GM18873 (cell line): ENCODE data around the gene LRP2.
"Not testable (repeated sequence)": the region's sequence is repeated elsewhere in the genome, so short reads cannot be mapped to it uniquely, and the experiment has no call there.

Experiments
- ATAC-seq: cut with Tn5 transposase; IDR thresholded peaks from one replicate; pipeline ENCODE4 v1.9.1; 2021; ENCODE audit warnings: mild to moderate bottlenecking, moderate library complexity, moderate number of reproducible peaks; ENCODE audit not compliant: unreplicated experiment, low FRiP score

The LRP2 gene

GRCh38 chr2:169136885-169137534 is 225.3 kb downstream of the LRP2 start:
- ATAC-seq = no peak

- not testable (repeated sequence) for ATAC-seq
These were observed 225.9 kb downstream of the LRP2 start for GRCh38 chr2:169136428-169136827.

- not testable (repeated sequence) for ATAC-seq
These were observed 228.1 kb downstream of the LRP2 start for GRCh38 chr2:169134272-169134671.

- ATAC-seq = no peak
These were observed 230.5 kb downstream of the LRP2 start for GRCh38 chr2:169131587-169132512.

- ATAC-seq = no peak
These were observed 232.6 kb downstream of the LRP2 start for GRCh38 chr2:169129703-169130243.

- ATAC-seq = no peak
These were observed 242.5 kb downstream of the LRP2 start for GRCh38 chr2:169119851-169120250.

- no peak for ATAC-seq
These were observed 243.1 kb downstream of the LRP2 start for GRCh38 chr2:169119123-169119760.

- ATAC-seq = no peak
These were observed 244.3 kb downstream of the LRP2 start for GRCh38 chr2:169118060-169118459.

- no peak for ATAC-seq
These were observed 245.3 kb downstream of the LRP2 start for GRCh38 chr2:169116993-169117392.

- ATAC-seq = no peak
These were observed 246.0 kb downstream of the LRP2 start for GRCh38 chr2:169116327-169116726.

GRCh38 chr2:169114056-169114455 is 248.3 kb downstream of the LRP2 start:
- ATAC-seq = no peak

- ATAC-seq = no peak
These were observed 249.5 kb downstream of the LRP2 start for GRCh38 chr2:169112841-169113240.

GRCh38 chr2:169110916-169111315 is 251.4 kb downstream of the LRP2 start:
- ATAC-seq = no peak

GRCh38 chr2:169110419-169110818 is 251.9 kb downstream of the LRP2 start:
- no peak for ATAC-seq

GRCh38 chr2:169109502-169110409 is 252.6 kb downstream of the LRP2 start:
- no peak for ATAC-seq

- ATAC-seq = no peak
These were observed 254.0 kb downstream of the LRP2 start for GRCh38 chr2:169108099-169108884.

GRCh38 chr2:169107645-169108044 is 254.7 kb downstream of the LRP2 start:
- ATAC-seq = peak; percentile 86

- ATAC-seq = no peak
These were observed 255.5 kb downstream of the LRP2 start for GRCh38 chr2:169106563-169107545.
